Activated naive CD4-positive, alpha-beta T cell treated with anti-CD3 and anti-CD28 coated beads for 36 hours (primary cell): ENCODE data around the gene L3MBTL4. TPM values are rescaled to one million over a fixed set of nuclear protein-coding genes. Genes with fewer than 3 reads are reported as not detected.
"Not testable (repeated sequence)": the region's sequence is repeated elsewhere in the genome, so short reads cannot be mapped to it uniquely, and the experiment has no call there.

Experiments
- CTCF ChIA-PET: fragments of 350-600 bp; sonication (Branson Sonifier 250); formaldehyde crosslinking; loops from one replicate; lab custom pipeline; 2021; ENCODE audit warnings: antibody characterized with exemption; lab: Charles Lee
- DNase-seq: peaks from one replicate; pipeline ENCODE4 v3.0.0-alpha.2; 2020
- H3K27ac Mint-ChIP-seq: one replicate; pipeline ENCODE4 v1.8.0; 2021; ENCODE audit warnings: mild to moderate bottlenecking, mixed read lengths
- H3K27me3 Mint-ChIP-seq: one replicate; pipeline ENCODE4 v1.8.0; 2021; ENCODE audit warnings: low read depth, mixed read lengths
- H3K36me3 Mint-ChIP-seq: one replicate; pipeline ENCODE4 v1.8.0; 2021; ENCODE audit warnings: low read depth, mixed read lengths
- H3K4me1 Mint-ChIP-seq: one replicate; pipeline ENCODE4 v1.8.0; 2021; ENCODE audit warnings: low read depth, mixed read lengths
- H3K4me3 Mint-ChIP-seq: one replicate; pipeline ENCODE4 v1.8.0; 2021; ENCODE audit warnings: mild to moderate bottlenecking, moderate library complexity, mixed read lengths
- H3K9me3 Mint-ChIP-seq: one replicate; pipeline ENCODE4 v1.8.0; 2021; ENCODE audit warnings: mixed read lengths
- intact Hi-C: fragments of 100-400 bp; cut with micrococcal nuclease; formaldehyde crosslinking; loops from one replicate; pipeline ENCODE4 v1.15.1; 2023
- total RNA-seq, 2 experiments: library from RNA; stranded (reverse); gene quantifications; one replicate each; pipeline ENCODE4 v1.2.3, GENCODE V29; 2021

Gene L3MBTL4
- total RNA-seq, 2 experiments from 2014 or later = 0.05 to 0.10 TPM

DNA sequence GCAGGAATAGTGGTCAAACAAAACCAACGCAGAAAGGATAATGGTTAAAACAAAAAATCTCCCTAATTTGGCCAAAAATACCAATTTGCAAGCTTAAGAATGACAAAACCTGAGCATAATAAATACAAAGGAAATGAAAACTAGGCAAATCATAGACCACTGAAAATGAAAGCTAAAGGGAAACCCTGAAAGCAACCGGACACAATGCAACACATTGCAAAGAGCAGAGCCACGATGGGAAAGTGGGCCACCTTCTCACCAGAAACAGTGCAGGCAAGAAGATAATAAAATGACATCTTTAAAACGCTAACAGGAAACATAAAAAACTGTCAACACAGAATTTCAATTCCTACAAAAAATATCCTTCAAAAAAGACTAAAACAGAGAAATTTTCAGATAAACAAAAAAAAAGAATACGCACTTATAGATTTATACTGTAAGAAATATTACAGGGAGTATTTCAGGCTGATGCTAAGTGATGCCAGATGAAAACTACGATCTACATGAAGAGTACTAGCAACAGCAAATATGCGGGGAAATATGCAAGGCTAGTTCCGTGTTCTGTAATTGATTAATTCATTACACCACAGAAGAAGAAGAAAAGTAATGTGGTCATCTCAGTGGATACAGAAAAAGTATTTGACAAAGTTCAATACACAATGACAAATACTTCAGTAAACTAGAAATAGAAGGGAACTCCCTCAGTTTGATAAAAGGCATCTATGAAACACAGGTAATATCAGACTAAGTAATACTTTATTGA, 239.5 kb downstream of the L3MBTL4 start:
- Mint-ChIP-seq H3K36me3 (no peaks in the 10 kb centered on the region), H3K4me3 (no peak overlapping the region), H3K9me3 (no peaks in the 10 kb centered on the region), H3K27ac (no peak overlapping the region), H3K4me1 (no peaks in the 10 kb centered on the region), H3K27me3 (no peaks in the 10 kb centered on the region)
- intact Hi-C loops = no loop called here
- CTCF ChIA-PET = no interaction called here
- DNase-seq = no peak

GRCh38 chr18:6170604-6171003, 244.1 kb downstream of the L3MBTL4 start:
- H3K9me3 Mint-ChIP-seq = peaks cover 3% of the 10 kb centered on the region
- H3K4me3 Mint-ChIP-seq = no peak overlapping the region
- intact Hi-C loops = no loop called here
- DNase-seq = no peak
- CTCF ChIA-PET = no interaction called here
- no peaks in the 10 kb centered on the region for H3K36me3 Mint-ChIP-seq
- H3K27ac Mint-ChIP-seq = no peak overlapping the region
- H3K27me3 Mint-ChIP-seq = no peaks in the 10 kb centered on the region
- H3K4me1 Mint-ChIP-seq = no peaks in the 10 kb centered on the region

DNA sequence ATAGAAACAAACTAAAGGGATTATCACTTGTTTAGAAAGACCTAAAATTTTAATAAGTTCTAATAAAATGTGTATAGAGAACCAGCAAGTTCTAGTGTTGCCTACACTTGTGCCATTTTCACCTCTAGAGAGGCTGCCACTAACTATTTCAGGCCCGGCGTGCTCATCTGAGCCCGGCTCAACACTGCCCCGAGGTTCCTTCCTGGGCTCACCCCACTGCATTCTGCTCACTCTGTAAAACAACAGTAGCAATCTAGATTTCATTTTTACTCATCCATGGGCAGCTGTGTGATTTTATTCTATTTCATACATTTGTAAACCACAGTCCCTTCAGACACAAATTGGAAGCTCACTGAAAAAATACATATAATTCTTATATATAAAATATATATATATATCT, 253.2 kb downstream of the L3MBTL4 start:
- CTCF ChIA-PET = interaction anchor here (0.6 kb wide), 1 partner anchor 1140 kb away, joined by 4 read pairs; no protein-coding TSS in a partner anchor
- H3K27ac Mint-ChIP-seq = no peak overlapping the region
- H3K27me3 Mint-ChIP-seq = no peaks in the 10 kb centered on the region
- H3K9me3 Mint-ChIP-seq = peaks cover 10% of the 10 kb centered on the region
- no peaks in the 10 kb centered on the region for H3K36me3 Mint-ChIP-seq
- intact Hi-C loops = no loop called here
- no peak for DNase-seq
- H3K4me1 Mint-ChIP-seq = no peaks in the 10 kb centered on the region
- no peak overlapping the region for H3K4me3 Mint-ChIP-seq

DNA sequence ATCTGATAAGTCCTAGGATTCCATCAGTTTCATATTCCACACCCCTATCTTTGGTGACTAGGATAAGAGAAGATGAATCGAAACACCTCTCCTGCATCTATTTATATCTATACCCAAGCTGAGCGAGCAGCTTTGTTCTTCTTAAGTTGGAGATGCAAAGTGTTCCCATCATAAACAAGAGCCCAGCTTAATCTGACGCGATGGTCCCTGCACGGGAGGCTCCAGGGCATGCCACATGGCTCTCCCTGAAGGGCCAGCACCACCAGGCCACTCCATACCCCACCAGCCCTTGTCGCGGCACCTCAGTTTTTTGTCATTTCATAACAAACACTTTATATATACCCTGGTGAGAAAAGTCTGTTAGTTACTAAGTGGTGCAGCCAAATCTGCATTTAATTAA, 255.3 kb downstream of the L3MBTL4 start:
- Mint-ChIP-seq H3K4me3 (no peak overlapping the region), H3K36me3 (no peaks in the 10 kb centered on the region), H3K27ac (no peak overlapping the region), H3K4me1 (no peaks in the 10 kb centered on the region), H3K27me3 (no peaks in the 10 kb centered on the region), H3K9me3 (peaks cover 7% of the 10 kb centered on the region)
- no peak for DNase-seq
- intact Hi-C loops = no loop called here
- CTCF ChIA-PET = interaction anchor here (0.6 kb wide), 1 partner anchor 172 kb away, joined by 3 read pairs; no protein-coding TSS in a partner anchor

DNA sequence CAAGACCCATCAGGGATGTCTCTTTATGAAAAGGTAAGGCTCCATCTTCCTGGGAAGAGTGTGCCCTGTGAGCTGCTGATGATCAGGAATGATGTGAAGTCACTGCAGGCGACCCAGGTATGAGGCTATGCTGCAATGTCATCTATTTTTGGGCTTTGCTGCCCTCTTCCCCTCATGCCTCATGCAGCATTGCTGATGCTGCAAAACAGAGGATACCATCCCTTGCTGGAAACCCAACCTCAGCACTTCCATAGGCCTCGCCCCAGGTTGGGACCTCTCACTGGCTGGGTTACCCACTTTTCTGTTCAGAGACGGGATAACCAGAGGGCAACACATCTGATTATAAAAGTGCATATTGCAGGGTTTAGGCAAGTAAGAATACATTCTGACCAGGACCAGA, 255.8 kb downstream of the L3MBTL4 start:
- Mint-ChIP-seq H3K27me3 (no peaks in the 10 kb centered on the region), H3K36me3 (no peaks in the 10 kb centered on the region), H3K9me3 (peaks cover 9% of the 10 kb centered on the region), H3K4me1 (no peaks in the 10 kb centered on the region), H3K27ac (no peak overlapping the region), H3K4me3 (no peak overlapping the region)
- CTCF ChIA-PET = interaction anchor here (0.6 kb wide), 1 partner anchor 172 kb away, joined by 3 read pairs; no protein-coding TSS in a partner anchor
- intact Hi-C loops = no loop called here
- DNase-seq = no peak

GRCh38 chr18:6156446-6156845, 258.3 kb downstream of the L3MBTL4 start:
- Mint-ChIP-seq H3K4me1 (no peaks in the 10 kb centered on the region), H3K27ac (no peak overlapping the region), H3K27me3 (no peaks in the 10 kb centered on the region), H3K4me3 (no peak overlapping the region), H3K9me3 (peaks cover 1% of the 10 kb centered on the region), H3K36me3 (no peaks in the 10 kb centered on the region)
- DNase-seq = no peak
- CTCF ChIA-PET = no interaction called here
- intact Hi-C loops = no loop called here

DNA sequence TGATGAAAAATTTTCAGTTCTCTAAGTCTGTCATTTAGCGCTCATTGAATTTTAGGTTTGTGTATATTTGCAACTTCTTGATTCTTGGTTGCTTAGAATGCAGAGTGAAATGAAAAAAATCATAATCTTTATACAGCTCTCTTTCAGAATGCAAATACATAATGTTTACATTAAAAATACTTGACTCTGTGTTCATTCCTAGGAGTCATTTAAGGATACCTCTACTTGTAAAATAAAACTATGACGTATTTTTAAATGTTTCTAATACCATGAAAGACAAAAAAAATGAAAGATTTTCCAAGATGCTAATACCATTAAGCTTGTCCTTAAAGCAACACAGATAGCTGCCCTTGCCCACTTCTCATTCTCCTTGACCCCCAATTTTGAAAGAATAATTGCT, 259.0 kb downstream of the L3MBTL4 start:
- Mint-ChIP-seq H3K4me3 (no peak overlapping the region), H3K27me3 (no peaks in the 10 kb centered on the region), H3K36me3 (no peaks in the 10 kb centered on the region), H3K9me3 (peaks cover 1% of the 10 kb centered on the region), H3K4me1 (no peaks in the 10 kb centered on the region), H3K27ac (no peak overlapping the region)
- no peak for DNase-seq
- intact Hi-C loops = no loop called here
- CTCF ChIA-PET = no interaction called here

DNA sequence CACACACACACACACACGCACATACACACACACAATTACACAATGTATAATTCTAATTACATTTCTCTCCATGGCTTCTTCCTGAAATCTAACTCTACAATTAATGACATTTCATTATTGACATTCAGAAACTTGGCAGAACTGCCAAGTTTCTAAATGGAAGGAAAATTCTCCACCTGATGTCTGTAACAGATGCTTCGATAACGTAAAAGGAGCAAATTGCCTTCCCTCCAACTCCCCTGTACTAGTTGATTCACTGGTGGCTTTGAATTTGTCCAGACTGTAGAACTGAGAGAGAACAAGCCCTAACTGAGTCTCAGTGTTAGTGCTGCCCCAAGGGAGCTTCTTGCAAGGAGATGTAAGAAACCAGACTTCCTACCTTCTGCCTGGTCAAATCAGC, 264.3 kb downstream of the L3MBTL4 start:
- DNase-seq = no peak
- H3K36me3 Mint-ChIP-seq = no peaks in the 10 kb centered on the region
- peaks cover 3% of the 10 kb centered on the region for H3K9me3 Mint-ChIP-seq
- H3K4me3 Mint-ChIP-seq = no peak overlapping the region
- H3K4me1 Mint-ChIP-seq = no peaks in the 10 kb centered on the region
- CTCF ChIA-PET = no interaction called here
- intact Hi-C loops = no loop called here
- H3K27me3 Mint-ChIP-seq = no peaks in the 10 kb centered on the region
- H3K27ac Mint-ChIP-seq = no peak overlapping the region

GRCh38 chr18:6146307-6146661, 268.4 kb downstream of the L3MBTL4 start:
- no peak for DNase-seq
- CTCF ChIA-PET = no interaction called here
- Mint-ChIP-seq H3K27me3 (no peaks in the 10 kb centered on the region), H3K9me3 (peaks cover 2% of the 10 kb centered on the region), H3K4me1 (no peaks in the 10 kb centered on the region), H3K27ac (no peak overlapping the region), H3K4me3 (no peak overlapping the region), H3K36me3 (no peaks in the 10 kb centered on the region)
- intact Hi-C loops = no loop called here

- no peak overlapping the region for H3K4me3 Mint-ChIP-seq
- H3K9me3 Mint-ChIP-seq = peaks cover 2% of the 10 kb centered on the region
- intact Hi-C loops = no loop called here
- CTCF ChIA-PET = no interaction called here
- no peak overlapping the region for H3K27ac Mint-ChIP-seq
- no peaks in the 10 kb centered on the region for H3K36me3 Mint-ChIP-seq
- H3K27me3 Mint-ChIP-seq = no peaks in the 10 kb centered on the region
- H3K4me1 Mint-ChIP-seq = no peaks in the 10 kb centered on the region
- DNase-seq = no peak
Observed at GRCh38 chr18:6145645-6146306, 268.9 kb downstream of the L3MBTL4 start.

DNA sequence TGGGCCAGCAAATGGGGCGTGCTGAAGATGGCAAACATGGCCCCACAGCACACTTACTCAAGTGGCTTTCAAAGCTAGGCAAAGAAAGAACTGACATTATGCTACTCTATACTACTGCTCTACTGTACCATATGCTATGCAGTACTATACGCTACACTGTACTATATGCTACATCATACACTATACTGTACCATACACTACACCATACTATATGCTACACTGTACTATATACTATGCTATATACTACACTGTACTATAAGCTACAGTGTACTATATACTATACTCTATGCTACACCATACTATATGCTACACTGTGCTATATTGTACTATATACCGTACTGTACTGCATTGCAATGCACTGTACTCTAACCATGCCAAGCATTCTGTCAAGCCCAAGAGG, 275.7 kb downstream of the L3MBTL4 start:
- H3K36me3 Mint-ChIP-seq = no peaks in the 10 kb centered on the region
- intact Hi-C loops = no loop called here
- no peak for DNase-seq
- no peak overlapping the region for H3K4me3 Mint-ChIP-seq
- peaks cover 8% of the 10 kb centered on the region for H3K9me3 Mint-ChIP-seq
- CTCF ChIA-PET = no interaction called here
- H3K27me3 Mint-ChIP-seq = no peaks in the 10 kb centered on the region
- H3K27ac Mint-ChIP-seq = no peak overlapping the region
- H3K4me1 Mint-ChIP-seq = no peaks in the 10 kb centered on the region

- H3K27ac Mint-ChIP-seq, DNase-seq, H3K36me3 Mint-ChIP-seq, H3K4me1 Mint-ChIP-seq, CTCF ChIA-PET, intact Hi-C loops, H3K4me3 Mint-ChIP-seq, H3K27me3 Mint-ChIP-seq: not testable (repeated sequence)
- peaks cover 11% of the 10 kb centered on the region for H3K9me3 Mint-ChIP-seq
Observed at GRCh38 chr18:6135901-6136300, 278.8 kb downstream of the L3MBTL4 start.

DNA sequence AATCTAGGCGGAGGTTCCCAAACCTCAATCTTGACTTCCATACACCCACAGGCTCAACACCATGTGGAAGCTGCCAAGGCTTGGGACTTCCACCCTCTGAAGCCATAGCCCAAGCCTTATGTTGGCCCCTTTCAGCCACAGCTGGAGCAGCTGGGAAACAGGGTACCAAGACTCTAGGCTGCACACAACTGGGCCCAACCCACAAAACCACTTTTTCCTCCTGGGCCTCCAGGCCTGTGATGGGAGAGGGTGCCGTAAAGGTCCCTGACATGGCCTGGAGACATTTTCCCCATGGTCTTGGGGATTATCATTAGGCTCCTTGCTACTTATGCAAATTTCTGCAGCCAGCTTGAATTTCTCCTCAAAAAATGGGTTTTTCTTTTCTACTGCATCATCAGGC, 279.7 kb downstream of the L3MBTL4 start:
- DNase-seq, H3K4me1 Mint-ChIP-seq, H3K27ac Mint-ChIP-seq, H3K36me3 Mint-ChIP-seq, H3K27me3 Mint-ChIP-seq, intact Hi-C loops, CTCF ChIA-PET, H3K4me3 Mint-ChIP-seq: not testable (repeated sequence)
- peaks cover 11% of the 10 kb centered on the region for H3K9me3 Mint-ChIP-seq
